DMS153 treated with DMSO at 0.1 percent for 48 hours (cell line): ENCODE measurements around the gene TUBB4B.
"Not testable (repeated sequence)": the region's sequence is repeated elsewhere in the genome, so short reads cannot be mapped to it uniquely, and the experiment has no call there.

ENCODE experiments used
- DNase-seq: peaks from one replicate; lab custom pipeline; 2025; ENCODE audit not compliant: unreplicated experiment; lab: John Stamatoyannopoulos, UW

The TUBB4B gene

GRCh38 chr9:137236238-137236935 is 4.7 kb upstream of the TUBB4B start:
- DNase-seq: peak; percentile 53

GRCh38 chr9:137236936-137237421 is 4.1 kb upstream of the TUBB4B start:
- no peak for DNase-seq

DNA sequence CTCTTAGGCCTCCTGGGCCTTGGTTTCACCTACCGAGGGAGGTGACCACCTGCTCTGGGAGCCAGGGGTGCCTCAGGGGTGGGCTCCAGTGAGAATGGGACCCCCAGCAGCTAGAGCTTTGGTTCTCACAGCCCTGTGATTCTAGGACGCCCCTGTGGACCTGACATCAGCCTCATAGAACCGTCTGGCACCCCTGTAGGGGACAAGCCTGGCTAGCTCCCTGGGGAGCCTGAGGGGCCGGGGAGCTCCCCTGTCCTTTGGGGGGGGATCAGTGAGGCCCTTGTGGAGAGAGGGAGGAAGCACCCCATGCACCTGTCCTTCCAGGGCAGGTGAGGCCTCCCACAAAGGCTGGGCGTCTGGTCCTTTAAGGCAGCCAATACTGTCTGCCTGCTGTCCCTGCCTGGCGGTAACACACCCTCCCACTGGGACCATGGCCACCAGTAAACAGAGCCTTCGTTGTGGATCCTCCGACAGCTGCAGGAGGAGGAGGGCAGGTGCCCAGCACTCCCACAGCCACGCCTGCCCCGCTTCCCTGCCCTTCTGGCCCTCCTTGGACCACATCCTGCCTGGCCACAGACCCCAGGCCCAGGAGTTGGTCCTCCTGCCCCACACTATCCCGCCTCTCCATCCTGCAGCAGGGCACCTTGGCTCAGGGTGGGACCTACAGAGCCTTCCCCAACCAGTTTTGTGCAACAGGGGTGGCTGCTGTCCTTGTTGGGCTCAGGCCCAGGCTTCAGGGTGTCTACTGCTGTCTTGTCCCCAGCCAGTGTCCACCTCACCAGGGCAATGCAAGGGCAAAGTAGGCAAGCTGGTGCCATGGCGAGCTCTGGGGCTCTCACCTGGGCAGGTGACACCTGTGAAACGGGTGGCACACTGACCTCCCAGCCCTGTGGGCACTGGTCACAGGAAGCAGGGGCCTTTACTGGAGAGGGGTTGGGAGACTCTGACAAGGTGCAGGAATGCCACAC is 3.0 kb upstream of the TUBB4B start:
- DNase-seq: peak; percentile 83

DNA sequence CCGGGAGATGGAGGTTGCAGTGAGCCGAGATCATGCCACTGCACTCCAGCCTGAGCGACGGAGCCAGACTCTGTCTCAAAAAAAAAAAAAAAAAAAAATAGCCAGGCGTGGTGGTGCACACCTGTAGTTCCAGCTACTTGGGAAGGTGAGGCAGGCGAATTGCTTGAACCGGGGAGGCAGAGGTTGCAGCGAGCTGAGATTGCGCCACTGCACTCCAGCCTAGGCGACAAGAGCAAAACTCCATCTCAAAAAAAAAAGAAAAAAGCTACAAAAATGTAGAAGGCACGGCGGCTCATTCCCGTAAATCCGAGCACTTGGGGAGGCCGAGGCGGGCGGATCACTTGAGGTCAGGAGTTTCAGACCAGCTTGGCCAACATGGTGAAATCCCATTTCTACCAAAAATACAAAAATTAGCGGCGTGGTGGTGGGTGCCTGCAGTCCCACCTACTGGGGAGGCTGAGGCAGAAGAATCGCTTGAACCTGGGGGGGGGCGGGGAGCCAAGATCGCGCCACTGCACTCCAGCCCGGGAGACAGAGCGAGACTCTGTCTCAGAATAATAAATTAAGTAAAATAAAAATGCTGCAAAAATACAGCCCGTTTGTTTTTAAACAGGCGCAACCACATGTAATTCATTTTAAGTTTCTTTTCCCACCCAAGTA is 1.4 kb upstream of the TUBB4B start:
- DNase-seq: not testable (repeated sequence)

GRCh38 chr9:137240318-137240840 is 708 bp upstream of the TUBB4B start:
- peak; percentile 98 for DNase-seq

GRCh38 chr9:137241490-137242268 is 592 bp downstream of the TUBB4B start:
- DNase-seq: no peak

DNA sequence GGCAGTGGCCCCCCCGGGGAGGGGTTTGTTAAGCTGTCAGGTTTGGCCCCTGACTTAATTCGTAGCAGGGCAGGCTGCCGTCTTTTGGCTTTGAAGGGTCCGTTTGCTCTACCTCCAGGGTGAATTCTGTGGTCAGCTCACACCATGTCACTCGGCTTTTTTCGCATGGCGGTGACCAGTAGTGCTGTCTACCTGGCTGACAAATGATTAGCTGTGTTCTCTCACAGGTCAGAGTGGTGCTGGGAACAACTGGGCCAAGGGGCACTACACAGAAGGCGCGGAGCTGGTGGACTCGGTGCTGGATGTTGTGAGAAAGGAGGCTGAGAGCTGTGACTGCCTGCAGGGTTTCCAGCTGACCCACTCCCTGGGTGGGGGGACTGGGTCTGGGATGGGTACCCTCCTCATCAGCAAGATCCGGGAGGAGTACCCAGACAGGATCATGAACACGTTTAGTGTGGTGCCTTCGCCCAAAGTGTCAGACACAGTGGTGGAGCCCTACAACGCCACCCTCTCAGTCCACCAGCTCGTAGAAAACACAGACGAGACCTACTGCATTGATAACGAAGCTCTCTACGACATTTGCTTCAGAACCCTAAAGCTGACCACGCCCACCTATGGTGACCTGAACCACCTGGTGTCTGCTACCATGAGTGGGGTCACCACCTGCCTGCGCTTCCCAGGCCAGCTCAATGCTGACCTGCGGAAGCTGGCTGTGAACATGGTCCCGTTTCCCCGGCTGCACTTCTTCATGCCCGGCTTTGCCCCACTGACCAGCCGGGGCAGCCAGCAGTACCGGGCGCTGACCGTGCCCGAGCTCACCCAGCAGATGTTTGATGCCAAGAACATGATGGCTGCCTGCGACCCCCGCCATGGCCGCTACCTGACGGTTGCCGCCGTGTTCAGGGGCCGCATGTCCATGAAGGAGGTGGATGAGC is 1.4 kb downstream of the TUBB4B start:
- no peak for DNase-seq

- DNase-seq: not testable (repeated sequence)
Observed at GRCh38 chr9:137243266-137243625, 2.2 kb downstream of the TUBB4B start.

DNA sequence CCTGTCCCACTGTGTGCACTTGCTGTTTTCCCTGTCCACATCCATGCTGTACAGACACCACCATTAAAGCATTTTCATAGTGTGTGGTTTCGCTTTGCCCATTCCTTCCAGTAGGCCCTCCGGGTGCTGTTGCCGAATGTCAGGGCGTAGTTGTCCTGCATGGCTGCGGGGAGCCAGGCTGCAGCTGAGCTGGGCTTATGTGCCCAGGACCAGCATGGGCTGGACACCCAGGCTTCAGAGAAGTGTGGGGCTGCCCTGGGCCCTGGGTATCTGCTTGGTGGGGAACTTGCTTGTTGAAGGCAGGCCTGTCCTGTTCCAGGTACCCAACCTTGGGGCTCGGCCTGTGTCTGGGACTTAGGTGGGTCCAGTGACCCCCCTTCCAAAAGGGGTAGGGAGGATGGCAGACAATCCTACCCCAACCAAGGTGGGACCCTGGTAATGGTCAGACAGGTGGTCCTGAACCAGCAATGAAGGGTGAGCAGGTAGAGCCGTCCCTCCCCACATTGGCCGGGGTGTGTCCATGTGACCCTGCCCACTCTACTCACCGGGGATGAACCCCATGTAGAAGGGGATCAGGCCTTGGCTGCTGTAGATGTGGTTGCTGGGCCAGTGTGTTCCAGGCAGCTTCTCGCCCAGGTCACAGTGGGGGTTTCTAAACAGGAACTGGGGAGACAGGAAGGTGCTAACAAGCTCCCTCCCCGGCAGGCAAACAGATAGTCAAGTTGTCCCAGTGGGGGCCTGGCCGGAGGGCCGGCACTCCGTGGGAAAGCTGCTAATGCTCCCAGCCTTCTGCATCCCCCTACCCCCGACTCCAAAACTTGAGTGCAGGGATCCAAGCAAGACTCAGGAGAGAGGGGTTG is 2.8 kb downstream of the TUBB4B start:
- DNase-seq: no peak

DNA sequence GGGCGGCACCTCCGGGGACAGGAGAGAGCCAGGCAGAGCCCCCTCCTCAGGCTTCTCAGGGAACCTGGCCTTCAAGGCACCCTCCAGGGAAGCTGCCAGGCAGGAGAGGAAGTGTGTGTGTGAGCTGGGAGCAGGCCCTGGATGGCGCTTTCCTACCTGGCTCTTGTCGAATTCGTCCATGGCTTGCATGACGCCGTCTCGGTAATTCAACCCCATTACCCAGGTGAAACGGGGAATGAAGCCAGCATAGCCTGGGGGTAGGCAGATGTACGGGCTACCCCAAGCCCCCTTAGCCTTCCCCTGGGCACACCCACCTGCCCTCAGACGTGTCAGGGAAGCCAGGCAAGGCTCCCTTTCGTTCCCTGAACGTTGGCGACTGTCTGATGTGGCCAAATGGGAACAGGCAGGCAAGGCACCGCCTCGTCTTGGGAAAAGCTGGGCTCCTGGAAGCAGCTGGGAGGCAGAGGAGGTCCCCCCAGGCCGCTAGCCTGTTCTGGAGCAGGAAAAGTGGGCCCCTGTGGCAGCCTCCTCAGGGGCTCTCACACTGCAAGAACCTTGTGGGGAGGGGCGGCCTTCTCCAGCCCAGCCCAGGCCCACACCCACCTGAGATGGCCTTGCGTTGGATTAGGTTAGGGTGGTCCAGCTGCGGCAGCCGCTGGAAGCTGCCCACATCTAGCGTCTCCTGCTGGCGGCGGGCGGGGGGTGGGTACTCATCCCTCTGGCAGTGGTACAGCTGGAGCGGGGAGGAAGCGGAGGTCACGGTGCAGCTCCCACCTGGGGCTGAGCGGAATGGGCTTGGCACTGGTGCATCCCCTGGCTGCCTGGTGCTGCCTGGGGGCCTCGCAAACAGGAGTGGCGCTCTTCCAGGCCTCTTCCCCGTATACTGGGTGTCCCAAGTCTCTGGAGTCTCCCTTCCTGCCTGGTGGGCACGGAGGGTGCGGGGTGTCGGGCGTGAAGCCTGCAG is 3.7 kb downstream of the TUBB4B start:
- DNase-seq: no peak

GRCh38 chr9:137245450-137246421 is 4.6 kb downstream of the TUBB4B start:
- no peak for DNase-seq

- no peak for DNase-seq
Observed at GRCh38 chr9:137247135-137247915, 6.2 kb downstream of the TUBB4B start.

- no peak for DNase-seq
Observed at GRCh38 chr9:137247916-137248175, 6.8 kb downstream of the TUBB4B start.

GRCh38 chr9:137250329-137251193 is 9.5 kb downstream of the TUBB4B start:
- DNase-seq: no peak

DNA sequence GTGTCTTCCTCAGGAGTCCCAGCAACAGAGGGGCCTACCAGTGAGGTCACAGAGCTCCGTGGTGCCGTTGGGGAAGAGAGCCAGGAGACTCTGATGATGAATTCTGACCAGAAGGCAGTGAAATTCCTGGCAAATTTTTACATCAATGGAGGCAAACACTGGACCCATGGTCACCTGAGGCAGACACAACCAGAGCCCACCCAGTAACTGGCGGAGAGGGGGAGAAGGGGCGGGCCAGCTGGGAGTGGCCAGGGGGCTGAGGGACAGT is 10.0 kb downstream of the TUBB4B start, which contains the start of gene STPG3:
STPG3 (plus strand) TSS at position 93 of the 268 bp plus-strand sequence; CDS start at position 94, 1 bp downstream.
- no peak for DNase-seq
